Loucy (cell line): ENCODE results near the gene CACNA2D3.

Source experiments
- H2AFZ ChIP-seq: fragments of 200-600 bp; sonication (generic); 2 replicates; pipeline ENCODE4 v1.6.0; 2016; ENCODE audit warnings: antibody characterized with exemption, mild to moderate bottlenecking, low read length, moderate library complexity
- H3F3A ChIP-seq: fragments of 200-600 bp; 2 replicates; pipeline ENCODE4 v1.6.0; 2016; ENCODE audit warnings: antibody characterized with exemption, low read depth, mild to moderate bottlenecking
- H3K27me3 ChIP-seq: fragments of 200-600 bp; sonication (generic); 2 replicates; pipeline ENCODE4 v1.6.1; 2014; ENCODE audit warnings: low read length, mild to moderate bottlenecking; ENCODE audit not compliant: insufficient read depth, poor library complexity, severe bottlenecking
- H3K36me3 ChIP-seq: fragments of 200-600 bp; sonication (generic); 2 replicates; pipeline ENCODE4 v1.6.1; 2016; ENCODE audit warnings: low read length; ENCODE audit not compliant: insufficient read depth
- H3K4me1 ChIP-seq: fragments of 200-600 bp; sonication (generic); 2 replicates; pipeline ENCODE4 v1.5.1; 2014; ENCODE audit warnings: low read length, mild to moderate bottlenecking; ENCODE audit not compliant: insufficient read depth, poor library complexity, severe bottlenecking
- H3K4me2 ChIP-seq: fragments of 200-600 bp; sonication (generic); 2 replicates; pipeline ENCODE4 v1.6.0; 2014; ENCODE audit warnings: antibody characterized with exemption, low read length, low read depth, mild to moderate bottlenecking; ENCODE audit not compliant: poor library complexity, severe bottlenecking
- H3K4me3 ChIP-seq: fragments of 200-600 bp; sonication (generic); 2 replicates; pipeline ENCODE4 v1.5.1; 2014; ENCODE audit warnings: low read length, mild to moderate bottlenecking, mixed read lengths; ENCODE audit not compliant: poor library complexity, severe bottlenecking
- H3K79me2 ChIP-seq: fragments of 200-600 bp; sonication (generic); 2 replicates; pipeline ENCODE4 v1.6.1; 2014; ENCODE audit warnings: low read length; ENCODE audit not compliant: insufficient read depth
- H3K9ac ChIP-seq: fragments of 200-600 bp; sonication (generic); 2 replicates; pipeline ENCODE4 v1.6.0; 2014; ENCODE audit warnings: mild to moderate bottlenecking, low read depth, low read length, moderate library complexity; ENCODE audit not compliant: poor library complexity, severe bottlenecking
- H3K9me2 ChIP-seq: fragments of 200-600 bp; sonication (generic); replicated peaks from 2 replicates; pipeline ENCODE4 v1.6.1; 2016; ENCODE audit warnings: low read depth, low read length, mixed read lengths
- H3K9me3 ChIP-seq: fragments of 200-600 bp; sonication (generic); 2 replicates; pipeline ENCODE4 v1.6.1; 2014; ENCODE audit warnings: mild to moderate bottlenecking, antibody characterized with exemption, low read length, low read depth; ENCODE audit not compliant: insufficient read depth
- H4K20me1 ChIP-seq: fragments of 200-600 bp; sonication (generic); 2 replicates; pipeline ENCODE4 v1.6.0; 2014; ENCODE audit warnings: antibody characterized with exemption, low read length, mild to moderate bottlenecking; ENCODE audit not compliant: insufficient read depth, poor library complexity, severe bottlenecking
- EZH2phosphoT487 ChIP-seq: fragments of 200-600 bp; IDR thresholded peaks from 2 replicates; pipeline ENCODE4 v1.6.1; 2018; ENCODE audit warnings: antibody characterized with exemption, mild to moderate bottlenecking, moderate library complexity, borderline replicate concordance
- TF ChIP-seq, protein P1 (sequence below): fragments of 200-600 bp; sonication (generic); conservative IDR thresholded peaks from 2 replicates; pipeline ENCODE4 v1.5.1; 2014; ENCODE audit warnings: mild to moderate bottlenecking, antibody characterized with exemption, low read length

CACNA2D3 gene

GRCh38 chr3:54814224-54814623, 691.9 kb downstream of the CACNA2D3 start:
- H3K4me1 ChIP-seq = no peaks in the 10 kb centered on the region
- H3K4me2 ChIP-seq = no peak overlapping the region
- no peaks in the 10 kb centered on the region for H3K9me3 ChIP-seq
- H3K36me3 ChIP-seq = no peaks in the 10 kb centered on the region
- no peaks in the 10 kb centered on the region for H3K79me2 ChIP-seq
- H4K20me1 ChIP-seq = no peaks in the 10 kb centered on the region
- H3K4me3 ChIP-seq = no peak overlapping the region
- no peak for TF ChIP-seq EZH2phosphoT487
- TF ChIP-seq, protein P1, sequence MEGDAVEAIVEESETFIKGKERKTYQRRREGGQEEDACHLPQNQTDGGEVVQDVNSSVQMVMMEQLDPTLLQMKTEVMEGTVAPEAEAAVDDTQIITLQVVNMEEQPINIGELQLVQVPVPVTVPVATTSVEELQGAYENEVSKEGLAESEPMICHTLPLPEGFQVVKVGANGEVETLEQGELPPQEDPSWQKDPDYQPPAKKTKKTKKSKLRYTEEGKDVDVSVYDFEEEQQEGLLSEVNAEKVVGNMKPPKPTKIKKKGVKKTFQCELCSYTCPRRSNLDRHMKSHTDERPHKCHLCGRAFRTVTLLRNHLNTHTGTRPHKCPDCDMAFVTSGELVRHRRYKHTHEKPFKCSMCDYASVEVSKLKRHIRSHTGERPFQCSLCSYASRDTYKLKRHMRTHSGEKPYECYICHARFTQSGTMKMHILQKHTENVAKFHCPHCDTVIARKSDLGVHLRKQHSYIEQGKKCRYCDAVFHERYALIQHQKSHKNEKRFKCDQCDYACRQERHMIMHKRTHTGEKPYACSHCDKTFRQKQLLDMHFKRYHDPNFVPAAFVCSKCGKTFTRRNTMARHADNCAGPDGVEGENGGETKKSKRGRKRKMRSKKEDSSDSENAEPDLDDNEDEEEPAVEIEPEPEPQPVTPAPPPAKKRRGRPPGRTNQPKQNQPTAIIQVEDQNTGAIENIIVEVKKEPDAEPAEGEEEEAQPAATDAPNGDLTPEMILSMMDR = no peak
- no peaks in the 10 kb centered on the region for H3K27me3 ChIP-seq
- H3K9ac ChIP-seq = no peak overlapping the region
- H3K9me2 ChIP-seq = no peaks in the 10 kb centered on the region
- no peaks in the 10 kb centered on the region for H3F3A ChIP-seq
- H2AFZ ChIP-seq = no peak overlapping the region

DNA sequence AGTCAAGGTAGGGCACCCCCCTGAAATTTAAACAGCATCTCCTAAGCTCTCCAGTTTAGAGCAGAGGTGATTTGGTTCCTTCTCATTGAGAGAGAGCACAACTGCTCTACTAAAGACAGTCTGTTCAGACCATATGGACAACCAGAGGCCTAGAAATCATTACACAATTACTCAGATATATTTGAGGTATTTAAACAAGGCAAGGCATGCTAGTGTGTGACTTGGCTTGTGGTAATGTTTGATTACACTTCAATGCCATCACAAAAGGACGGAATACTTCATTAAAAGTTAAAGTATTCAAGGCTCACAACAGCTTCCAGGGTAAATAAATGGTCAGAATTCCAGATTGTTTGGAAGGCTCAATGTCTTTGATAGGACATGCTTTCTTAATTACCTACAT, 695.3 kb downstream of the CACNA2D3 start:
- no peaks in the 10 kb centered on the region for H3K9me3 ChIP-seq
- no peaks in the 10 kb centered on the region for H3K4me1 ChIP-seq
- H3F3A ChIP-seq = no peaks in the 10 kb centered on the region
- TF ChIP-seq, protein P1 = no peak
- no peak for TF ChIP-seq EZH2phosphoT487
- H3K79me2 ChIP-seq = no peaks in the 10 kb centered on the region
- no peaks in the 10 kb centered on the region for H4K20me1 ChIP-seq
- no peak overlapping the region for H3K4me3 ChIP-seq
- H3K27me3 ChIP-seq = no peaks in the 10 kb centered on the region
- H2AFZ ChIP-seq = no peak overlapping the region
- no peak overlapping the region for H3K9ac ChIP-seq
- H3K36me3 ChIP-seq = no peaks in the 10 kb centered on the region
- H3K9me2 ChIP-seq = no peaks in the 10 kb centered on the region
- no peak overlapping the region for H3K4me2 ChIP-seq

GRCh38 chr3:54818486-54818885, 696.1 kb downstream of the CACNA2D3 start:
- Histone ChIP-seq H3K4me2 (no peak overlapping the region), H3F3A (no peaks in the 10 kb centered on the region), H3K9ac (no peak overlapping the region), H3K9me3 (no peaks in the 10 kb centered on the region), H3K4me1 (no peaks in the 10 kb centered on the region), H3K4me3 (no peak overlapping the region), H3K9me2 (no peaks in the 10 kb centered on the region), H4K20me1 (no peaks in the 10 kb centered on the region), H3K79me2 (no peaks in the 10 kb centered on the region), H2AFZ (no peak overlapping the region), H3K36me3 (no peaks in the 10 kb centered on the region), H3K27me3 (no peaks in the 10 kb centered on the region)
- no peak for TF ChIP-seq EZH2phosphoT487
- TF ChIP-seq, protein P1 = no peak
